Left ventricle myocardium inferior (tissue), 1 donor: ENCODE data around the gene PMFBP1. TPM values are rescaled to one million over a fixed set of nuclear protein-coding genes. Genes with fewer than 3 reads are reported as not detected.

Experiments
- DNase-seq: peaks from one replicate; pipeline ENCODE4 v3.0.0-alpha.2; 2020
- H3K27ac ChIP-seq: fragments of 200-600 bp; replicated peaks from 2 replicates; pipeline ENCODE4 v1.8.0; 2021
- H3K27me3 ChIP-seq: fragments of 200-600 bp; 2 replicates; pipeline ENCODE4 v1.8.0; 2021; ENCODE audit warnings: low read depth
- H3K36me3 ChIP-seq: fragments of 200-600 bp; 2 replicates; pipeline ENCODE4 v1.8.0; 2021
- H3K4me1 ChIP-seq: fragments of 200-600 bp; 2 replicates; pipeline ENCODE4 v1.8.0; 2021
- H3K4me3 ChIP-seq: fragments of 200-600 bp; 2 replicates; pipeline ENCODE4 v1.8.0; 2021; ENCODE audit warnings: mild to moderate bottlenecking, moderate library complexity
- H3K9me3 ChIP-seq: fragments of 200-600 bp; replicated peaks from 2 replicates; pipeline ENCODE4 v1.8.0; 2021
- intact Hi-C: fragments of 100-400 bp; cut with micrococcal nuclease; formaldehyde crosslinking; loops from one replicate; pipeline ENCODE4 v1.11.0; 2022
- long read RNA-seq: library from polyadenylated mRNA; unstranded; transcript quantifications from one replicate; pipeline ENCODE4 v2.0.0, GENCODE V29; 2021
- total RNA-seq: library from RNA; stranded (reverse); fragmentation: NEBNext Ultra II Directional; extraction: Animal tissue kit (Norgen Biotek cat#: 25700); gene quantifications from one replicate; pipeline ENCODE4 v1.2.1, GENCODE V29; 2021
- TF ChIP-seq, protein P1 (sequence below): fragments of 200-600 bp; IDR thresholded peaks from 2 replicates; pipeline ENCODE4 v1.8.0; 2021; ENCODE audit warnings: antibody characterized with exemption, mild to moderate bottlenecking, borderline replicate concordance
- donor health status: DM: no; HTN: yes; CAD: no; lungs with severe emphysema.

PMFBP1 gene
- 0.05 TPM for total RNA-seq
- long read RNA-seq, partial matches to known transcripts = 0 of 1 reads
- long read RNA-seq, other reads (novel, unspliced or antisense) = 1 of 1 reads

GRCh38 chr16:72172105-72173034 lies at the start of gene PMFBP1:
Gene PMFBP1 (minus strand): TSS chr16:72172155. CDS start chr16:72171208, 947 bp downstream.
- Histone ChIP-seq H3K9me3 (no peaks in the 10 kb centered on the region), H3K27ac (no peak within 1 kb of the TSS), H3K36me3 (no peaks in the 10 kb centered on the region), H3K4me3 (no peak within 1 kb of the TSS), H3K4me1 (no peaks in the 10 kb centered on the region), H3K27me3 (peaks cover 15% of the 10 kb centered on the region)
- intact Hi-C loops = no loop called here
- TF ChIP-seq, protein P1, sequence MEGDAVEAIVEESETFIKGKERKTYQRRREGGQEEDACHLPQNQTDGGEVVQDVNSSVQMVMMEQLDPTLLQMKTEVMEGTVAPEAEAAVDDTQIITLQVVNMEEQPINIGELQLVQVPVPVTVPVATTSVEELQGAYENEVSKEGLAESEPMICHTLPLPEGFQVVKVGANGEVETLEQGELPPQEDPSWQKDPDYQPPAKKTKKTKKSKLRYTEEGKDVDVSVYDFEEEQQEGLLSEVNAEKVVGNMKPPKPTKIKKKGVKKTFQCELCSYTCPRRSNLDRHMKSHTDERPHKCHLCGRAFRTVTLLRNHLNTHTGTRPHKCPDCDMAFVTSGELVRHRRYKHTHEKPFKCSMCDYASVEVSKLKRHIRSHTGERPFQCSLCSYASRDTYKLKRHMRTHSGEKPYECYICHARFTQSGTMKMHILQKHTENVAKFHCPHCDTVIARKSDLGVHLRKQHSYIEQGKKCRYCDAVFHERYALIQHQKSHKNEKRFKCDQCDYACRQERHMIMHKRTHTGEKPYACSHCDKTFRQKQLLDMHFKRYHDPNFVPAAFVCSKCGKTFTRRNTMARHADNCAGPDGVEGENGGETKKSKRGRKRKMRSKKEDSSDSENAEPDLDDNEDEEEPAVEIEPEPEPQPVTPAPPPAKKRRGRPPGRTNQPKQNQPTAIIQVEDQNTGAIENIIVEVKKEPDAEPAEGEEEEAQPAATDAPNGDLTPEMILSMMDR = no peak
- DNase-seq = no peak

- no peak for DNase-seq
- Histone ChIP-seq H3K4me1 (no peaks in the 10 kb centered on the region), H3K27me3 (no peaks in the 10 kb centered on the region), H3K9me3 (no peaks in the 10 kb centered on the region), H3K27ac (no peak overlapping the region), H3K36me3 (no peaks in the 10 kb centered on the region), H3K4me3 (no peak overlapping the region)
- intact Hi-C loops = no loop called here
- TF ChIP-seq, protein P1 = no peak
Observed at GRCh38 chr16:72221630-72222024, 49.7 kb upstream of the PMFBP1 start.

DNA sequence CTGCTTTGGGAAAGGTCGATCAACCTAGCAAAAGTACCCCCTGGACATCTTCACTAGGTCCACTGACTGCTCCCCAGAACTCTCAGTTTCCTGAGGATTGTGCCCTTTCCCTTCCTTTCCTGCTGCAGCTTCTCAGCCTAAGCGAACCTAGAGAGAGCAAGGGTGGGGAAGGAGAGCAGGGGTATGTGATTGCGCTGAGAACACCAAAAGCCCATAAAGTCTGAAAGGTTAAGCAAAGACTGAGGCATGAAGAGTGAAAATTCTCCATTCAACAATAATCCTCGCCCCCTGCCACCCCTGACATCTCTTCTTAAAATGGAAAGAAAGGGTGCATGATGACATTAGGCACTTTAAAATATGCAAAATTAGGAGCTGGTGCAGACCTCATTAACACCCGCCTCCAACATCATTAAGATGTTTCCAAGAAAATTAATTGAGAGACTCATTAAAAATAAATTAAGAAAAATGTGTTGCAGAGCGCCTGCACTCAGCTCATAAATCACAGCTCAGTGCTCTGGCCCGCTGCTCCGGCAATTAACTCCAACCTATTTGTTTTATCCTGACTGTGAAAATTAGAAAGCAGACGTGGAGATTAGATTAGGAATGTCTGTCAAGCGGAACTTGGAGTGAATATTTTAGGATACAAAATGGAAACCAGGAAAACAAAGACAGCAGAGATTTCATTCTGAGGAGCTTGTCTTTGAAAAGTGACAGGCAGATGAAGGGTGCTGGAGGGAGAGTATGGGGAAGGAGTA lies 49.1 kb upstream of the PMFBP1 start:
- intact Hi-C loops = no loop called here
- Histone ChIP-seq H3K36me3 (no peaks in the 10 kb centered on the region), H3K4me3 (no peak overlapping the region), H3K27ac (no peak overlapping the region), H3K4me1 (no peaks in the 10 kb centered on the region), H3K9me3 (no peaks in the 10 kb centered on the region), H3K27me3 (no peaks in the 10 kb centered on the region)
- TF ChIP-seq, protein P1 = no peak
- no peak for DNase-seq

DNA sequence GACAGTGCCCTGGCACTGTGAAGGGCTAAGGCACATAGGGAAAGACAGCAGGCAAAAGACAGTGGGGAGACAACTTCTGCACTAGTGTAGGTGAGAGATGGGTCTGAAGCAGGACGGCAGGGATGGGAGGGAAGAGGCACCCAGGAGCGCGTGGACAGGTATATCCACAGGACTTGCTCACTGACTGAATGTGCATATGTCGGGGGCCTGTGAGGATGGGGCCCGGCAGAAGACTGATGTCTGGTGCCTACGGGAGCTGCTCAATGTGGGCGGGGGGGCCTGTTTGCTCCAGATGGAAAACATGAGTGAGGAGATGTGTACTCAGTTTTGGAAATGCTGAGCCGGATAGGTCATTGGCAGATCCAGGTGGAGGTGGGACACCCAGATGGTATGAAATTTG lies 47.3 kb upstream of the PMFBP1 start:
- H3K27me3 ChIP-seq = no peaks in the 10 kb centered on the region
- no peaks in the 10 kb centered on the region for H3K36me3 ChIP-seq
- peaks cover 16% of the 10 kb centered on the region for H3K9me3 ChIP-seq
- TF ChIP-seq, protein P1 = no peak
- intact Hi-C loops = no loop called here
- no peak for DNase-seq
- no peak overlapping the region for H3K27ac ChIP-seq
- H3K4me1 ChIP-seq = no peaks in the 10 kb centered on the region
- H3K4me3 ChIP-seq = no peak overlapping the region

DNA sequence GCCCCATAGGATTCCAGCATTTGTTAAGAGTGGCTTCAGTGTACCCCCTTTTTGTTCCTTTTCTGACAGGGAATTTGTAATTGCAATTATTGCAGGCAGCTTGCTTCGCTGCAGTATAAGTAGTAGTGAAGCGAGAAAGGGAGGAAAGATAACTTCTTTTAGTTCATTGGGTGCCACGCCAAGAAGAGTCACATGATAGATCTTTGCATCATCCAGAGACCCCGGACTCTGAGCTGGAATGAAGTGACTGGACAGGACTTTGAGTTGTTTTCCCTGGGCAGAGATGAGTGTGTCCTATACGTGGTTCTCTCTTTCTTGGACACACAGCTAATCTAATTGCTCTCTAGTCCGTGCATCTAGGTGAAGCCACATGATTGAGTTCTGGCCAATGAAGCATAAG lies 44.8 kb upstream of the PMFBP1 start:
- intact Hi-C loops = no loop called here
- H3K9me3 ChIP-seq = peaks cover 16% of the 10 kb centered on the region
- no peaks in the 10 kb centered on the region for H3K36me3 ChIP-seq
- no peak overlapping the region for H3K27ac ChIP-seq
- no peak for DNase-seq
- TF ChIP-seq, protein P1 = no peak
- H3K27me3 ChIP-seq = no peaks in the 10 kb centered on the region
- H3K4me3 ChIP-seq = no peak overlapping the region
- H3K4me1 ChIP-seq = no peaks in the 10 kb centered on the region
